IPS-11a (cell line): Measurements from ENCODE around the gene CXCL6.
A peak's percentile ranks its signal among the peaks of the same experiment; 100 is the strongest.

Experiments
- H3K4me3 ChIP-seq: one replicate; pipeline ENCODE4 v1.5.1; 2013; ENCODE audit warnings: low read depth, low read length, control low read depth

CXCL6 gene

DNA sequence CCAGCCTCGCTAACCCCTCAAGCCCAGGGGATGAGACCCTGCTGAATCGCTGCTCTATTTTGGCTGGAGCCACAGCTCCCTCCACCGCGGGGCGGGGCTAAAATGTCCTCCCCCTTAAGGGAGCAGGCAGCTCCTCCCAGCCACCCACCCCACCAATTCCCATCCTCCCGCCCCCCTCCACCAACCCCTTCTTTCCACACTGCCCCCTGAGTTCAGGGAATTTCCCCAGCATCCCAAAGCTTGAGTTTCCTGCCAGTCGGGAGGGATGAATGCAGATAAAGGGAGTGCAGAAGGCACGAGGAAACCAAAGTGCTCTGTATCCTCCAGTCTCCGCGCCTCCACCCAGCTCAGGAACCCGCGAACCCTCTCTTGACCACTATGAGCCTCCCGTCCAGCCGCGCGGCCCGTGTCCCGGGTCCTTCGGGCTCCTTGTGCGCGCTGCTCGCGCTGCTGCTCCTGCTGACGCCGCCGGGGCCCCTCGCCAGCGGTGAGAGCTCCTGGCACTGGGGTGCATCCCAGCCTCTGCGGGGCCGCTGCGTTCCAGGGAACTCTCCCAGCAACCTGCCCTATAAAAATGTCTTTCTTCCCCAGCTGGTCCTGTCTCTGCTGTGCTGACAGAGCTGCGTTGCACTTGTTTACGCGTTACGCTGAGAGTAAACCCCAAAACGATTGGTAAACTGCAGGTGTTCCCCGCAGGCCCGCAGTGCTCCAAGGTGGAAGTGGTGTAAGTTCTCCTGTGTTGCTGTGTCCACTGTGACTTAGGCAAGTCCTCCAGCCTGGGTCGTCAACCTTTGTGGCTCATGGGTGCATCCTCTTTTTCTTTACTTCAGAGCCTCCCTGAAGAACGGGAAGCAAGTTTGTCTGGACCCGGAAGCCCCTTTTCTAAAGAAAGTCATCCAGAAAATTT, at the start of gene CXCL6:
CXCL6 (plus strand) TSS at position 306 of the 907 bp plus-strand sequence; CDS start at position 379, 73 bp downstream.
- H3K4me3 ChIP-seq: peak within 1 kb of the TSS; percentile 66

DNA sequence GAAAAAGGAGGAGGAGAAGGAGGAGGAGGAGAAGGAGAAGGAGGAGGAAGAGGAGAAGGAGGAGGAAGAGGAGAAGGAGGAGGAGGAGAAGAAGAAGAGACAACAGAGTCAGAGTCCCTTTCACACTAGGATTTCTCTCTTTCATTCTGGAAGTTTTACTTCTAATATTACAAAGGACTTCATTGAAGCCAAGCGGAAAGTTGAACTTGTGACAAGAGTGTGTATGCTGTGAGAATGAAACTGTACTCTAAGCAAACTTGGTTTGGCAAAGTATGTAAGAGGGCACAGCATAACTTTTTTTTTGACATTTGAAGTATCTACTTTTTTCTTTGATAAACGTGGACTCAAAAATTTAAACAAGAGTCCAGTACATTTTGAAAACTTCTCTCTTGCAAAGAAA, 48.1 kb upstream of the CXCL6 start:
- H3K4me3 ChIP-seq: no peak overlapping the region

GRCh38 chr4:73798842-73799241, 37.6 kb upstream of the CXCL6 start:
- no peak overlapping the region for H3K4me3 ChIP-seq

DNA sequence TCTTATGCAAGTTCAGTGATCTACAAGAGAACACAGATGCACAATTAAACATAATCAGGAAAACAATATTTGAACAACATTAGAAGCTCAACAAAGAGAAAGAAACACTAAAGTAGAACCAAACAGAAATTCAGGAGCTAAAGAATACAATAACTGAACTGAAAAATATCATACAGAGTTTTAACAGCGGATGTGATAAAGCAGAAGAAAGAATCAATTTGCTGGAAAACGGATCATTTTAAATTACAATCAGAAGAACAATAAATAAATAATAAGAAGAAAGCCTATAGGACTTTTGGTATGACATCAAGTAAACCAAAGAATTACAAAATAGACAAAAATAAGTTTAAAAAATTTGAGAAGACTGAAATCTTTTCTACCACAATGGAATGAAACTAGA, 36.3 kb upstream of the CXCL6 start:
- H3K4me3 ChIP-seq: no peak overlapping the region

GRCh38 chr4:73801692-73802091, 34.8 kb upstream of the CXCL6 start:
- H3K4me3 ChIP-seq: no peak overlapping the region

DNA sequence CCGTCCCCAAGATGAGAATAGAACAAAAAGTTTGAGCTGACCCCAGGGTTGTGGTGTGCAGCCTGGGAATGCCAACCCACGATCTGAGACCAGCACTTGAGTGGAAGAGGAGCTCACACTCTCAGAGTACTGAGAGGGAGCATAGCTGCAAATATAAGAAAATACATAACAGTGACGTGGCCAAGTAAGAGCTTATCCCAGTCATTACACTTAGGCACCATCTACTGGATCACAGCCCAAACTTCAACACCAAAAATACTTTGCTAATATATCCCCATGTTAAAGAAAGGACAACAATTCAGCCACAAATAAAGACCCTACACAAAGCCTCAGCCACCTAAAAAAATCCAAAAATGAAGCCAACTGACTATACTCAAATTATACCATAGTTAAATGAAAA, 33.3 kb upstream of the CXCL6 start:
- no peak overlapping the region for H3K4me3 ChIP-seq

DNA sequence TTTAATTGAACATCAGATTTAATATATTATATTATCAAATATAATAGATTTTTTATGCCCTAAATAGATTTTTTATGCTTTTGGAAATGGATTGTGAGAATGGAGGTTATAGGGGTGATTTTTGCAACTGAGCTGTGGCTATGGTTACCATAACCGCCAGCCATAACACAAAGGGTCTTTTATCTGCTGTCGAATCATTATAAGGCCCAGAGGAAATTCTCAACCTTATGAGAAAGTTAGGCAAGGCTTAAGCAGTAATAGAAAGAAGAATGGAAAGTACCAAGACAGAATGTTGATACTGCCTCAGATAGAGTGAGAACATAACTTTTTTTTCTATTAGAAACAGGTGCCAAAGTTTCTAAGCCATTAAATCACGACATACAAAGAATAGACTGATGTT, 26.3 kb upstream of the CXCL6 start:
- H3K4me3 ChIP-seq: no peak overlapping the region

DNA sequence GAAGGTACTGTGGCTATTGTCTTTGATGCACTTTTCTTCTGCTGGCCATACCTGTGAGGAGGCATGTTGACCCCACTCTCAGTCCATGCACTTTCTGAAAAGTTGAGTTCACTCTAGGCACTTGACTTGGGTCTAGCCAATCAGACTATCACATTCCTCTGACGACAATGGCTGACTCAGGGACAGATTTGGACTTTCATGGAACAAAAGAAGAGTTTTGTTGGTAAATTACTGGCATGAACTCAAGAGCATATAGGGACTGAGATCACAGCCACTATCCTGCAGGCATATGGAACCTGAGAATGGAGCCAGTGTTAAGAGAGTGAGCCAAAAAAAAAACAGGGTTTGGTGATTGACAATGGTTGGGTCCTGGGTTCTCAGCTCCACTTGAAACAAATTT, 24.6 kb upstream of the CXCL6 start:
- H3K4me3 ChIP-seq: no peak overlapping the region

GRCh38 chr4:73814679-73815078, 21.8 kb upstream of the CXCL6 start:
- no peak overlapping the region for H3K4me3 ChIP-seq

DNA sequence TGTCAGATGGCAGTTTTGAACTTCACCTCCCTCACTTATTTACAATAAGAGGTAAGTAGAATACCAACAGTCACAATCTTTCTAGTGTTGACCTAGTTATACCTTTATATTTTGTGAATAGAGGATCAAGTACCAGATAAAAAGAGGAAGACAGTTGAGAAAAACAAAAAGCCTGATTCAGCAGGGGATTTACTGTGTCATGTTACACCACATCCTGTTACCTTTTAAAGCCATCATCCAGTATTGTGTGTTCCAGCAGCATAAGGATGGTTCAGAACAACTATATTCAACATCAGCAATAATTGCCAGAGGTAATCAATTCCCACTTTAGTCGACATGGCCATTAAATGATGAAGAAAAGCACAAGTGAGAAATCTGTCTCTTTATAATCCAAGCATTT, 21.3 kb upstream of the CXCL6 start:
- H3K4me3 ChIP-seq: no peak overlapping the region

DNA sequence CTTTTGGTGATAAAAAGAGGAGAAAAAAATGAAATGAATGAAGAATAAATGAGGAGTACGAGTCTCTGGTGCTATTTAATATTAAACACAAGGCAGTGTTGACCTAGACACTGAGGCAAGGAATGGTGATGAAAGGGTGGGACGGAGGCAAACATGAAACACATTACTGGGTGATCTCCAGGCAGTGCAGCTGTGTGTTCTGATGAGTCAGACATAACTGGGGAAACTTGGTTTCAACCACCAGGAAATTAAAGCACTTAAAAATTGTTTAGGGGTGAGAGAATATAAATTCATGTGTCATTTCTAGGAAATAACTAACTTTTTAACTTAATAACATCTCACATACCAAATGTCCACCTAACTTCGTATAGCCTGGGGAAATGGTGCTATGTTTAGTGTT, 19.7 kb upstream of the CXCL6 start:
- H3K4me3 ChIP-seq: no peak overlapping the region

DNA sequence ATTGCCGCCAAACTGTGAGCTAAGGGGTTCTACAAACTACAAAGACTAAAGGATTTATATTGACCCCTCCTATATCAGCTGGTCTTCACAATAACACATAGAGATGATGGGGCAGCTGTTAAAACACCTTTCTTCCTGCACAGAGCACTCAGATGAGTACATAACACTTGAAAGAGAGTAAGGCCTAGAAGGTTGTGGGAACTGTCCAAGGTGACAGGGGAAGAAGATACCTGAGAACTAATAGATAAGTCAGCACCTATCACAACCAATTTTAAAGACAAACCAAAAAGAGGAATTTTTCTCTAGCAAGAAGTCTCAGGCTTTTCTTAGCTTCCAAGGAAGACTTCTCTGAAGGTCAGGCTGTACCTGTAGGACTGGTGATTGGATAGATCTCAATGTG, 19.1 kb upstream of the CXCL6 start:
- no peak overlapping the region for H3K4me3 ChIP-seq

GRCh38 chr4:73821325-73821724, 15.2 kb upstream of the CXCL6 start:
- no peak overlapping the region for H3K4me3 ChIP-seq

GRCh38 chr4:73822389-73822788, 14.1 kb upstream of the CXCL6 start:
- H3K4me3 ChIP-seq: no peak overlapping the region

DNA sequence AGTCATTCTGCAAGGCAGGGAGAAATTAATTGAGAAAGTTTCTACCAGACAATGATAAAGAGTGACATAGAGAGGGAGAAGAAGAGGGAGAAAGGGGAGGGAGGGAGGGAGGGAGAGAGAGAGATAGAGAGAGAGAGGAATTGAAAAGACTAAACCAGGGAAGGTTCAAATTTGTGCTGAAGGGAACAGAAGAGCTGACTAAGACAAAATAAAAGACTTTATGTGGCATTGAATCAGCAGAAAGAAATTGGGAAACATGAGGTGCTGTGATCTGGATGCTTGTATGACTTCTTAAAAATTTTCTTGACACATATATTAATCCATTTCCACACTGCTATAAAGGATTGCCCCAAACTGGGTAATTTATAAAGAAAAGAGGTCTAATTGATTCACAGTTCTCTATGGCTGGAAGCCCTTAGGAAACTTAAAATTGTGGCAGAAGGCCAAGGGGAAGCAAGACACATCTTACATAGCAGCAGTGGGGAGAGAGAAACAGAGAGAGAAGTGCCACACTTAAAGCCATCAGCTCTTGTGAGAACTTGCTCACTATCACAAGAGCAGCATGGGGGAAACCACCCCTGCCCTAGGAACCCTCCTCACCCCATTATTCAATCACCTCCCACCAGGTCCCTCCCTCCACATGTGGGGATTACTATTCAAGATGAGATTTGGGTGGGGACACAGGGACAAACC, 13.5 kb upstream of the CXCL6 start:
- H3K4me3 ChIP-seq: no peak overlapping the region

GRCh38 chr4:73823760-73824159, 12.7 kb upstream of the CXCL6 start:
- no peak overlapping the region for H3K4me3 ChIP-seq

DNA sequence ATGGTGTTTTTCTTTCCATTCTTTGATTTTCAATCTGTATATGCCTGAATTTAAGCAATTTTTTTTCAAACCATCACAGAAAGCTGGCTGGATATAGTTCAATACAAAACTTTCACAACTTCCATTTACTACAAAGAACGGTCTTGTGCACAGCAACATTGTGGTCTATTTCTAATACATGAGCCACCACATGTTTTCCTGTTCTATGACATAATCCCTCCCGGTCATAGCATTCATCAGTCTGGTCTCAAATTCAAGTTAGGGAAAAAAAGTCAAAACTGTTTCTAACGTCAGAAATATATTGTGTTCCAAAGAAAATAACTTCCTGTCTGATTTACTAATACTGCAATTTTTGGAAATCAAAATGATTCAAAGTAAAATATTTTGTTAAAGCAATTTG, 7.5 kb upstream of the CXCL6 start:
- H3K4me3 ChIP-seq: no peak overlapping the region

- H3K4me3 ChIP-seq: no peak overlapping the region
Observed at GRCh38 chr4:73831569-73831968, 4.9 kb upstream of the CXCL6 start.

- H3K4me3 ChIP-seq: no peak overlapping the region
Observed at GRCh38 chr4:73832651-73833237, 3.7 kb upstream of the CXCL6 start.

DNA sequence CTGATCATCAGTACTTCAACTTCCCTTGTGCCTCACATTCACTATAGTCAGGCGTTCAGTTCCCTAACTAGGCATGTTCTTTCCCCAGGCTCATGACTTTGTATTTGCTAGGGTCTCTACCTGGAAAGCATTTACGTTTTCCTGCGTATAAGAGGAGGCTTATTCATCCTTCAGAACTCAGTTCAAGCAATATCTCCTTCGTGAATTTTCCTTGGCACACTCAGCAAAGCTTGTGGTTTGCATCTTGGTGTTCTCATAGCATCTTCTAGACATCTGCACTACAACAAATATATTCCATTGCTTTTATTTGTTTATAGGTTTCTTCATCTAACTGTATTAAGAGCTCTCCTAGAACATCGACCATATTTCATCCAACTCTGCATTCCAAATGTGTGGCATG, 2.6 kb downstream of the CXCL6 start:
- H3K4me3 ChIP-seq: no peak overlapping the region

DNA sequence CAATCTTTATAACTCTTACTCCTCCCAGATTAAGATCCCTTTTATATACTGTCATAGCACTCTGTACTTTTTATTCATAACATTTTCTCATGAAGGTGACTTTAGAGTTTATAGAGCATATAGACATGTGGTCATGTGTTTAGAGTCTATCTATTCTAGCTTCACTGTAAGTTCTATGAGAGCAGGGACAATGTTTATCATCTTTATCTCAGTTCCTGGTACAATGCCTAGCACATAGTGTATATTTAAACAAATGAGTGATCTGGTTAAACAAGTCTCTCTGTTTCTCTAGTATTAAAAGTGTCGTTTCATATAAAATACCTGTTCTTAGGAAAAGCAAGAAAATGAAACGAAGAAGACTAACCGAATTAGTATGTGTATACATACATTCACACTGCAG, 3.2 kb downstream of the CXCL6 start:
- no peak overlapping the region for H3K4me3 ChIP-seq
